A549 treated with Hydrocortisone at 1 μM for 4 hours (cell line): ENCODE results near the gene ATF2. TPM values are rescaled to one million over a fixed set of nuclear protein-coding genes. Genes with fewer than 3 reads are reported as not detected.

Experiments used
- total RNA-seq: library from RNA; stranded (reverse); fragments of 200-300 nt; extraction: Qiagen RNA extraction; gene quantifications from 5 replicates; pipeline ENCODE4 v1.2.3, GENCODE V29; 2022

The ATF2 gene, protein sequence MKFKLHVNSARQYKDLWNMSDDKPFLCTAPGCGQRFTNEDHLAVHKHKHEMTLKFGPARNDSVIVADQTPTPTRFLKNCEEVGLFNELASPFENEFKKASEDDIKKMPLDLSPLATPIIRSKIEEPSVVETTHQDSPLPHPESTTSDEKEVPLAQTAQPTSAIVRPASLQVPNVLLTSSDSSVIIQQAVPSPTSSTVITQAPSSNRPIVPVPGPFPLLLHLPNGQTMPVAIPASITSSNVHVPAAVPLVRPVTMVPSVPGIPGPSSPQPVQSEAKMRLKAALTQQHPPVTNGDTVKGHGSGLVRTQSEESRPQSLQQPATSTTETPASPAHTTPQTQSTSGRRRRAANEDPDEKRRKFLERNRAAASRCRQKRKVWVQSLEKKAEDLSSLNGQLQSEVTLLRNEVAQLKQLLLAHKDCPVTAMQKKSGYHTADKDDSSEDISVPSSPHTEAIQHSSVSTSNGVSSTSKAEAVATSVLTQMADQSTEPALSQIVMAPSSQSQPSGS
- total RNA-seq: 15.1 to 20.6 TPM (median 19.0 TPM) in 5 replicates

DNA sequence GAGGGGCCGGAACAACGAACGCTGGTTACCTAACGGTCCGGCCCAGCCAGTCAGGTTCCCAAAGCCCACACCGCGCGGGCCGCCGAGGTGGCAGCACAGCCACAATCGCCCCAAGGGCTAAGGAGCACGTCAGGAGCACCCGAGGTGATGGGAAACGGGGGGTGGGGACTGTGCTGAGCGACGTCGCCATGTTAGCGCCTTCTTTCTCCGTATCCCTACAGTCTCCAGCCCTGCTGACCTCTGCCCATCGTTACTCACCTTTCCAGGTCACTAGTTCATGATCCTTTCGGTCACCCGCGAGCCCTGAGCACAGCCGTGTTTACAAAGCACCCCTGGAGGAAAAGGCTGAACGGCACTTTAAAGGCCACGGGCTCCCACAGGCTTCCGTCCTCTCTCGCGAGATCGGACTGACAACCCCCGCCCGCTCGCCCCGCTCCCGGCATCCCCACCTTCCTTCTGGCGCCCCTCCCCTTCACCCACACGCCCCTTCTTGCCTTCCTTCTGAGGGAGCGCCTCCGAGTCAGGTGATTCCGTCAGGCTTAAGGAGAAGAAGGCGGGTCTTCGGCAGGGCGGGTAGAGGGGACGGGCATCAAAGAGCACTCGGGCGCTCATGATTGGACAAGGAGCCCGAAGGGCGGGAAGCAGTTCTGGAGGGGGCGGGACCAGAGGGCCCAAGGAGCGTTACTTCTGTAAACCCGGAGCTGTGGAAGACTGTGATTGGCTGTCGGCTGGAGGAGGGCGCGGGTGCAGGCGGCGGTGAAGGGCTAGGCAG, at the start of gene ATF2:
Gene ATF2, minus strand, starts transcription at position 412 of the 772 bp plus-strand sequence. CDS start 31,760 bp downstream, outside the sequence.

DNA sequence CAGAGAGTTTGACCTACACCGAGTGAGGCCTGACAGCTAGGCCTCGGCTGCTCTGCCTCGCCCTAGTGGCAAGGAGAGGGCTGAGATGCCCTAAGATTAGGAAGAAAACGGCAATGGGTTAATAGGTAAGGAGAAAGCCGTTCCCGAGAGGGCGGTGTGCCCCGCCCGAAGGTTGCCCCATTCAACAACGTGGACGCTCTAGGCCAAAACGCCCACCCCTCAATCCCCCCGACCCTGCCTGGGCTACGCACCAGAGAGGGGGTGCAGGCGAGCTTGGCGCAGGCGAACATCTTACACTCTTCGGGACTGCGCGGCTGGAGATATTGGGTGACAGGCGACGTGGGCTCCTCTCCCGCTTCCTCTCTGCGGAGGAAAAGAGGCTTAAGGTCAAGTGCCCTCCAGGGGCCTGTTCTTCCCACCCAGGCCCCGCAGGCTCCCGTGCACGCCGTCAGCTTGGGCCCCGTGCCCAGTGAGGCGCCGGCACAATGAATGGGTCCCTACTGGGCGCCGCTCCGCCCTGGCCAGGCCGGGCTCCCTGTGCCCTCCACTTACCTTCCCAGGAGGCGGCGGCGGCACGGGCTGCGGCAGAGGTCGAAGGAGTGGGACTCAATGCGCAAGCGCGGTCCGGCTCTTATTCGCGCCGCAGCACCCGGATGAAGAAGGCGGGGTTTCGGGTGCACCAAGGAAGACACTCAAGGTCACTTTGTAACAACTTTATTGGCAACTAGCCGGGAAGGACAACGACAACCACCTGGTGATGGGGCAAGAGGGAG, 13.3 kb upstream of the ATF2 start, which contains the start of gene ATP5MC3:
Gene ATP5MC3, minus strand, starts transcription at position 607 of the 773 bp plus-strand sequence. Its CDS starts 317 bp downstream, at position 290.

Other genes starting within 250 kb of the ATF2 start
- gene CHN1, start 162.8 kb downstream of the ATF2 start, total RNA-seq: 16.4 to 19.9 TPM (median 17.3 TPM) in 5 replicates
- gene ATP5MC3, start 13.5 kb upstream of the ATF2 start, total RNA-seq: 339 to 518 TPM (median 511 TPM) in 5 replicates